ENCODE measurements around the gene RPS6KC1.

DNA sequence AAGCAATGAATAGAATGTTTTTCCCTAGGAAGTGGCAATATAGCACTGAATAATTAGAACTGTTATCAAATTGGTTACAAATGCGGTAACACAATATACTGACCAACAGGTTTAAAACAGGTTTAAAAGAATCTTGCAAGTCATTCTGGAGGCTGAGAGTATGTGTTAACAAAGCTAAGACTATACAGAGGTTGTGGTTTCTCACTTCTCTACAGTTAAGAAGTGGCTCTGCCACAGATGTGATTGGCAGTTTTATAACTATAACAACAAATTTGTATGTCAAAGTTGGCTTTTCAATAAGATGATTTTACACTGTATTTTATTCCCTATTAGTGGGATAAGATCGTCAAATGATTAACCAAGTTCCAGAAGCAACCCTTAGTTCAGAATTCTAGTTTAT, 42.5 kb upstream of the RPS6KC1 start:
- TF ChIP-seq POLR2A (IDR thresholded peaks at IDR 0.05) (no peak), CTCF (IDR thresholded peaks at IDR 0.05) (no peak)

Measured in Peyer's patch (tissue), 4 donors.